HT-29 (cell line): ENCODE results near the gene LMO2. TPM values are rescaled to one million over a fixed set of nuclear protein-coding genes. Genes with fewer than 3 reads are reported as not detected.
"Not testable (repeated sequence)": the region's sequence is repeated elsewhere in the genome, so short reads cannot be mapped to it uniquely, and the experiment has no call there.

ENCODE experiments used
- DNase-seq: peaks from one replicate; pipeline ENCODE4 v3.0.0-alpha.2; 2015; ENCODE audit warnings: low spot score
- total RNA-seq: library from RNA; depleted of rRNA; stranded (reverse); fragments of >200 nt; shearing (Covaris generic); gene quantifications from 2 replicates; pipeline ENCODE4 v1.2.3, GENCODE V29; 2014; rRNA removed

The LMO2 gene
- 0.05 and 0.21 TPM in 2 replicates for total RNA-seq

DNA sequence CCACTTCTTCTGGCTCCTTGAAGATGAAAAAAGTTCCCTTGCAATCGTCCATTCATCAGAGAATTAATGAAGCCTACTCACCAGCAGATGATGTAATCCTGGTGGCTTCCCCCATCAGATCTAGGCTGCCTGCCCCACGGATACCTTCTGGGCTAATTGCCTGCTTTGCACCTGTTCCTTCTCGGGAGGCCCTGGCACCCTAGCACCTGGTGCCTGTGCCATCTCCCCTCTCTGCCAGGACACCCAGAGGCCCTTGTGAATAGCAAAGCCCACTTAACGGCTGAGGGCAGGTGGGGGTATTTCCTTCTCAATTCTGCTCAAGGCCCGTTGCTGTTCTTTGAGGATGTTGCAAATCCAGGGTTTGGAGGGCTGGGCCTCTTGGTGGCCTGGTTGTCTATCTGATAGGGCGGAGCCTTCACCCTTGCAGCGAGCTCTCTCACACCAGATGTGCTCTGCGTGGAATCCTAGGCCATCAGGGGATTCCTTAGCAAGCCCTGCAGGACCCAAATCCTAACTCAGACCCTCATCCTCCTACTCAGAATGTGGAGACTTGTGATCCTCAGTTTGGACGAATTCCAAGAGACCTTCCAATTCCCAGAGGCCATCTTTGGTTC, at the start of gene LMO2:
Gene LMO2, minus strand, starts transcription at position 363 of the 614 bp plus-strand sequence. CDS start 22,360 bp downstream, outside the sequence.
- no peak for DNase-seq

DNA sequence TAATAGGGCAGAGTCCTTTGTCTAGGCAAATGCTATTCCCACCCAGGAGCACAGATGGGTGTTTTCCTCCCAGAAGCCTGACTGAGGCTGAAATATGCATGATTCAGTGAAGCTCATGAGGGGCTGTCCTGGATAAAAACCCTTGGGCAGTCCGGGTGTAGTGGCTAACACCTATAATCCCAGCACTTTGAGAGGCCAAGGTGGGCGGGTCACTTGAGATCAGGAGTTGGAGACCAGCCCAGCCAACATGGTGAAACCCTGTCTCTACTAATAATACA, 48.6 kb upstream of the LMO2 start:
- DNase-seq, result no peak

DNA sequence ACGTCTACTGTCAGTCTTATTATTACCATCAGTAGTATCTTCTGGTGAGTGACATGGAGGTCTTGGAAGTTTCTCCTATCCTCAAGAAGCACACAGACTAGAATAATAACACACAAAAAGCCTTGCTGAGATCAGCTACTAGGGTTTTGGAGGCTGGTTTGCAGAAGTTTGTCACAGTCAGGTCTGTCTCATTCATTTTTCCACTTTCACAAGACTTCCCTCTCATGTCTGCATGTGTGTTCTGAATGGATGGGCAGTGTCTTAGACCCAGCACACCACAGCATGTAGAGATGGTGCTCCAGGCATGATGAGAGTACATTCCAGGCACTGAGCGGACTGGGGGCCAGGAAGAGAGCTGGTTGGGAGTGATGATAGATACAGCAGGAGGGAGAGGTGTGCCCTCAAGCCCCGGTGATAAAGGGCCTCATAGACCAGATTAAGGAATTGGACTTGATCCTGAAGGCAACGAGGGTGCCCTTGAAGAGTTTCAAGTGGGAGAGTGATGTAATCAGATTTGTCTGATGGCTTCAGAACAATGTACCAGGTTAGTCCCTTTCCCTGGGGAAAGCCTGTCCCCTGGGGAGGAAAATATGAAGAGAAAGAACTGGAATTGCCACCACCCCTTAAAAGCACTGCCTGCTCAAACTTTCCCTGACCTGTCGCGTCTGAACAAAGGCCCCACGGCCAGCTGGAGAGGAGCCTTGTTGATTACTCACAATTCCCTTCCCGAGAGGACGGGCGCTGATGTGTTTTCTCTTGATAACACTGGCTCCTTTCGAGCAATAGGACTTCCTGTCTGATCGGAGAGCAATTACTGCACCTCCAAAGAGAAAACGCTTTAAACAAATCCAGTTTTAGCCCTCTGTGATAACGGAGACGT, 45.1 kb upstream of the LMO2 start:
- no peak for DNase-seq

GRCh38 chr11:33935461-33936456, 43.9 kb upstream of the LMO2 start:
- DNase-seq, result no peak

GRCh38 chr11:33935005-33935404, 43.1 kb upstream of the LMO2 start:
- no peak for DNase-seq

DNA sequence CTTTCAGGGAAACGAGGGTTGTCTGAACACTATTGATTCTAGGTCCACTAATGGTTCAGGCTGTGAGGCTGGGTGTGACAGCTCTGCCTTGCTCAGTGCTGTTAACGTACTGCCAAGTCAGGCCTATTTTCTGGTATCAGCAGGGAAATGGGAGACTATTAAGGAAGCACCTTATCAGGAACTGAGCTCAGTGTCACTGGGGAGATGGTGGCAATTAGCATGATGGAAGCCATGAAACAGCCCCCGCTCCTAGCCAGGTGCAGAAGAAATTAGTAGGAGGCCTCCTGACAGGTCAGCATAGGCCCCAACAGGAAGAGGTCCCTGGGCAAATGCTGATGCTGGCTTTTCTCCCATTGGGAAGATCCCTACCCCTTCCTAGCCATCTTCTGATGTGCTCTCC, 42.6 kb upstream of the LMO2 start:
- no peak for DNase-seq

DNA sequence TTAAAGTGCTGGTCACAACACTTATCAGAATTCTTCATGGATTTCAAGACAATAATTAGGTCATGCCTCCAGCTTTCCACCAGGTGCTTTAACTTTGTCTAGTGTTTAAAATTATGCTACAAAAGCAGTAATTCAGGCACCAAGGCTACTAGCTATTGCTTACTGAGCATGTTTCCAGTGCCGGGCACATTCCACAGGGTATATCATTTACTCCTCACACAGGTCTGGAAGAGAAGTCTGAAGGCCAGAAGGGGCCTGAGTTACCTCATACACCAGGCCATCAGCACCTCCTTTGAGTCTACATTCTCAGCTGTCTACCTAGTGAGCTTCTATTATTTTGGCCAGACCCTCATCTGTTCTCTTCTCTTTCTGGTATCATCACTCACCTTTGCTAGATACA, 41.7 kb upstream of the LMO2 start:
- no peak for DNase-seq

DNA sequence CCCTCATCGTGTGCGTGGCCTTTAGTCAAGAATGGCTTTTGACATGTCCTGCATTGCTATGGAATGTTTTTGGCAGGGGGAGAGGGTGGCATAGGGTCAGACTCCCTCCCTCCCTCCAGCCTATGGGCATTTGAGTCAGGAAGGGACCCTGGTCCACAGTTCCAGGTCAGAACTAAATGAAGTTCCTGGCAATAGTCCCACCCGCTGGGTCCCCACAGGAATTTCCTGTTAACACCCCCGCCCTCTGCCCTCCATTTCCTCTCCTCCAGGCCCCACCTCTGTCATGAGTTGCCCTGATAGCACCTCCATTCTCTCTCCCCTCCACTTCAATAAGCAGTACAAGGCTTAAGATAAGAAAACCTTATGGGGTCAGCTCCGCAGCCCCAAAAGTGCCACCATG, 40.8 kb upstream of the LMO2 start:
- no peak for DNase-seq

GRCh38 chr11:33931739-33932366, 40.0 kb upstream of the LMO2 start:
- DNase-seq, result not testable (repeated sequence)

GRCh38 chr11:33931067-33931466, 39.2 kb upstream of the LMO2 start:
- no peak for DNase-seq

GRCh38 chr11:33930317-33931021, 38.6 kb upstream of the LMO2 start:
- no peak for DNase-seq

- DNase-seq, result no peak
Measured at GRCh38 chr11:33928564-33928963, 36.7 kb upstream of the LMO2 start.

- DNase-seq, result no peak
Measured at GRCh38 chr11:33926671-33927552, 35.0 kb upstream of the LMO2 start.

DNA sequence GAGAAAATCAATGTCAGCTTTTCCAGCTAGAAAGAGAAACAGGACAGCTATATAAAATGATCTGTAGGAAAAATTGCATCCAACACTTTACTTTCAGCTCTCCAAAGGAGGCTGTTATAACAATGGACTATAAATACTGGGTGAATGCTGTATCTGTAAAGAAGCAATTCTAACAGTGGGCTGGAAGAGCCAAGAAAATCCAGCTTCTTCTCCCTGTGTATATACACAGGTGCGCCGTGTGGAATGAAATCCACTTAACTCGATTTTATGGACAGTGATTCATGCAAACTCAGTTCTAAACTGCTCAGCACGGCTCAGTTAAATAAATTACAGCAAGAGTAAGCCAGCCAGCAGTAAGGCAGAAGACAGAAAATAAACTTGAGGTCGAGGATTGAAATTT, 32.5 kb upstream of the LMO2 start:
- no peak for DNase-seq

- no peak for DNase-seq
Measured at GRCh38 chr11:33923626-33924025, 31.8 kb upstream of the LMO2 start.

DNA sequence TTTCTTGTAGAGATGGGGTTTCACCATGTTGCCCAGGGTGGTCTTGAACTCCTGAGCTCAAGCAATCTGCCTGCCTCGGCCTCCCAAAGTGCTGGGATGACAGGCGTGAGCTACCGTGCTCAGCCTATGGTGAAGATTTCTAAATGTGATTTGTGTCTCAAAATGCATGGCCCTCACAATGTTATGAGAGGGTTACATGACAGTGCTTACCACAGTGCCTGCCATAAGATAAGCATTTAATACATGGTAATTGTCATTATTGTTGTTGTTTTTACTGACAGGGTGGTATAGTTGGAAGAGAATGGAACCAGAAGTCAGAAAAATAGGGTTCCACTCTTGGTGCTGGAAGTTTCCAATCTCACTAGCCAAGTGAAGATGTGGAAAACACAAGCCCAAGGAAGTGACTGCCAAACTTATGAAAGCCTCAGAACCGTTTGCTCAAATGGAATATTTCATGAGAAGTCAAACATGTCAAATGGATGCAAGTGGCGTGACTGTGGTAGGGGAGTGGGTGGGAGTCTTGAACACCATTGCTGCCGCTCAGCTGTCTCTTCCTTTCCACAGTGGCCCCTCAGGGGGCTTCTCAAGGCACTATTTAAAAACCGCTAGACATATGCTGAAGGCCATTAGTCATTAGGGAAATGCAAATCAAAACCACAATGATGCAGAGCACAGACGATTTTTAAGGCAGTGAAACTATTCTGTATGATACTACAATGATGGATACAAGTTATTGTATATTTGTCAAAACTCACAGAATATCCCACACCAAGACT, 29.1 kb upstream of the LMO2 start:
- no peak for DNase-seq

GRCh38 chr11:33919645-33920044, 27.8 kb upstream of the LMO2 start:
- no peak for DNase-seq

DNA sequence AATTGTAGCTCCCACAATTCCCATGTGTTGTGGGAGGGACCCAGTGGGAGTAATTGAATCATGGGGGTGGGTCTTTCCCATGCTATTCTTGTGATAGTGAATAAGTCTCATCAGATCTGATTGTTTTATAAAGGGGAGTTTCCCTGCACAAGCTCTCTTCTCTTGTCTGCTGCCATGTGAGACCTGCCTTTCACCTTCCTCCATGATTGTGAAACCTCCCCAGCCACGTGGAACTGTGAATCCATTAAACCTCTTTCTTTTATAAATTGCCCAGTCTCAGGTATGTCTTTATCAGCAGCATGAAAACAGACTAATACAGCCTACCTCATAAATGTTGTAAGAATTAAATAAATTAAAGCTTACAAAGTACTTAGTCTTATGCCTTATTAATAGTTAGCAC, 25.5 kb upstream of the LMO2 start:
- DNase-seq, result not testable (repeated sequence)

DNA sequence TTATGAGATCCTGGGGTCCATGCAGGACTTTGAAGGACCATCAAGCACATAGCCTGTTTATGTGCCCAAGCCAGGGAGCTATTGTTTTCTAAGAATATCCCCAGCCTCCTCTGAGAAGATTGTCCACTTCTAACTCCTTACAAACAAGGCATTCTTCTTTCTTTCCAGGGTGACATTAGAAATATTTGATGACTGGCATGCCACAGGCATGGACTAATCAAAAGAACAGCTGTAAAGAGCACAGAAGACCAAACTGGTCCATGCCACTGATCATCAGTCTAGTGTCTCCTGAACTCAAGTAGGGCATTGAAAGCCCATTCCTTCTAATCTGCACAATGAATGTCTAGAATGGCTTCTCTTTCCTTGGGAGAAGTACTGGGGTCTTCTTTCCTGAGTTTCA, 24.9 kb upstream of the LMO2 start:
- no peak for DNase-seq
